ENCODE measurements around the gene ATP1A3.
A peak's percentile ranks its signal among the peaks of the same experiment; 100 is the strongest.

Gene ATP1A3

GRCh38 chr19:41928754-41929535, 65.1 kb downstream of the ATP1A3 start:
- no peak overlapping the region for H3K27ac ChIP-seq (ENCODE audit: low read depth, low read length)
- no peak overlapping the region for H3K9ac ChIP-seq (ENCODE audit: low read length)
- peak overlapping the region; percentile 31 for H3K56ac ChIP-seq (ENCODE audit: low read length)
- no peak overlapping the region for H4K8ac ChIP-seq (ENCODE audit: low read depth, low read length)
- H3K4me1 ChIP-seq (ENCODE audit: control insufficient read depth, low read depth, low read length), result peaks cover 2% of the 10 kb centered on the region
- H3K79me2 ChIP-seq (ENCODE audit: control insufficient read depth, insufficient read depth, low read length), result no peaks in the 10 kb centered on the region
- H4K5ac ChIP-seq (ENCODE audit: low read length), result no peak overlapping the region
- H3K4me3 ChIP-seq (ENCODE audit: low read length), result no peak overlapping the region
- no peak overlapping the region for H3K4ac ChIP-seq (ENCODE audit: low read depth, low read length)
- DNase-seq, result no peak
- no CpG with 5 or more reads among the region's 29 CpGs for WGBS (ENCODE audit: extremely low coverage, insufficient coverage, low lambda C conversion rate)
- no peak overlapping the region for H2AK5ac ChIP-seq (ENCODE audit: low read length)
- H3K79me1 ChIP-seq (ENCODE audit: low read length), result no peaks in the 10 kb centered on the region
- H2BK15ac ChIP-seq (replicated peaks; ENCODE audit: low read depth), result no peak overlapping the region
- H3K23ac ChIP-seq (ENCODE audit: low read length), result no peak overlapping the region
- H2BK120ac ChIP-seq (ENCODE audit: low read depth, low read length), result no peak overlapping the region
- H3K4me2 ChIP-seq (ENCODE audit: low read length), result no peak overlapping the region
- no peak overlapping the region for H3K18ac ChIP-seq (ENCODE audit: low read length)
- H2BK5ac ChIP-seq (ENCODE audit: low read length), result no peak overlapping the region
- peaks cover 85% of the 10 kb centered on the region for H3K27me3 ChIP-seq (ENCODE audit: insufficient read depth, low read length, poor library complexity)
- no peaks in the 10 kb centered on the region for H3K36me3 ChIP-seq (ENCODE audit: control insufficient read depth, insufficient read depth, low read length)

DNA sequence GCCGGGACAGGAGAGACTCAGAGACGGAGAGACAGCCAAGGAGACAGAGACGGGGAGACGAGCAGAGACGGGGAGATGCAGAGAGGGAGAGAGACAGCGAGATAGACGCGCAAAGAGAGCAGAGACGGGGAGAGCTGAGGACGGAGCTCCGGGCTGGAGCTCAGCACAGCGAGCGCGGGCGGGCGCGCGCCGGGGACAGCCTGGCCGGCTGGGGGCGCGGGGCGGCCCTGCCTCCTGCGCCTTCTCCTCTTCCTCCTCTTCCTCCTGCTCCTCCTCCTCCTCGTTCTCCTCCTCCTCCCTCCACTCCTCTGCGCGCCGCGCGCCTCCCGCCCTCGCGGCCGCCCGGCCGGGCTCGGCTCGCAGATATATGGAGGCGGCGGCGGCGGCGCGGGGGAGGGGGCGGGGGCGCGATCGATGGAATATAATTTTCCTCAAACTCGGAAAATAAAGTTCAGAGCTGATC, 65.8 kb downstream of the ATP1A3 start, which contains the start of gene ERFL:
TSS of gene ERFL (minus strand) at position 229 of the 463 bp plus-strand sequence. CDS start 15,530 bp downstream, outside the sequence.
- H3K4me1 ChIP-seq (ENCODE audit: control insufficient read depth, low read depth, low read length), result peaks cover 2% of the 10 kb centered on the region

DNA sequence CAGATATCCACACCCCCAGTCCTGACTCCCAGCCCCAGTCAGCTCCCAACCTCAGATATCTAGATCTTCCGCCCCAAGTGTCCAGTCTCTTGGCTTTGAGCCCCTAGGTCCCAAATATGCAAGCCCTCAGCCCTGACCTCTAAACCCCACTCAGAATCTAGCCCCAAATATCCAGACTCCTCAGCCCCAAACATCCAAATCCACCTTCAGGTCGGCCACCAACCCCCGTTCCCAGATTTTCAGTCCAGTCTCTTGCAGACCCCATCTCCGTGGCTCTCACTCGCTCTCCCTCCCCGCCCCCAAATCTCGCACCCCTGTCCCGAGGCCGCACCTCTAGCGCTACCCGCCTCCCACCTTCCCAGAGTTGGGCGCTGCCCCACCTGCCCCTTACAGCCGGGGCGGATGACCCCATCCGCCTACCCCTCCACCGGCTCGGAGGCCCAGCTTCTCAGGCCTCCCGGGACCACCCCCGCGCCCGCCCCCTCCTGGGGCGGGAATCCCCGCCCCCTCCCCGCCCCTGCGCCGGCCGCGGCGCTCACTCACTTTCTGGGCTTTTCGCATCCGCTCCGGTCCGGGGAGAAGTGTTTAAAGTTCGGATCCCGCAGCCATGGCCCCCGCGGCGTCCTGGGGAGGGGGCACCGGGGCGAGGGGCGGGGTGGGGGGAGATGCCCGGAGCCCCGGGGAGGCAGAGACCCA, 66.4 kb downstream of the ATP1A3 start:
- Histone ChIP-seq H3K27ac (ENCODE audit: low read depth, low read length) (no peak overlapping the region), H3K4me1 (ENCODE audit: control insufficient read depth, low read depth, low read length) (peaks cover 2% of the 10 kb centered on the region), H2BK120ac (ENCODE audit: low read depth, low read length) (no peak overlapping the region), H3K9ac (ENCODE audit: low read length) (no peak overlapping the region), H2AK5ac (ENCODE audit: low read length) (no peak overlapping the region), H3K56ac (ENCODE audit: low read length) (peak overlapping the region; percentile 1), H3K18ac (ENCODE audit: low read length) (no peak overlapping the region), H2BK15ac (replicated peaks; ENCODE audit: low read depth) (no peak overlapping the region), H3K4me2 (ENCODE audit: low read length) (no peak overlapping the region), H3K4ac (ENCODE audit: low read depth, low read length) (no peak overlapping the region), H3K79me1 (ENCODE audit: low read length) (no peaks in the 10 kb centered on the region), H3K79me2 (ENCODE audit: control insufficient read depth, insufficient read depth, low read length) (no peaks in the 10 kb centered on the region), H3K23ac (ENCODE audit: low read length) (no peak overlapping the region), H2BK5ac (ENCODE audit: low read length) (no peak overlapping the region), H4K8ac (ENCODE audit: low read depth, low read length) (no peak overlapping the region), H3K4me3 (ENCODE audit: low read length) (no peak overlapping the region), H3K27me3 (ENCODE audit: insufficient read depth, low read length, poor library complexity) (peaks cover 82% of the 10 kb centered on the region), H3K36me3 (ENCODE audit: control insufficient read depth, insufficient read depth, low read length) (no peaks in the 10 kb centered on the region), H4K5ac (ENCODE audit: low read length) (no peak overlapping the region)
- no peak for DNase-seq
- no CpG with 5 or more reads among the region's 43 CpGs for WGBS (ENCODE audit: extremely low coverage, insufficient coverage, low lambda C conversion rate)

More for the DNA sequence above, 65.8 kb downstream of the ATP1A3 start, which contains the start of gene ERFL:
- no peak within 1 kb of the TSS for H3K9ac ChIP-seq (ENCODE audit: low read length)
- H2BK15ac ChIP-seq (replicated peaks; ENCODE audit: low read depth), result no peak within 1 kb of the TSS
- DNase-seq, result no peak
- no peak within 1 kb of the TSS for H3K4ac ChIP-seq (ENCODE audit: low read depth, low read length)
- H3K79me1 ChIP-seq (ENCODE audit: low read length), result no peaks in the 10 kb centered on the region
- H4K8ac ChIP-seq (ENCODE audit: low read depth, low read length), result no peak within 1 kb of the TSS
- peaks cover 81% of the 10 kb centered on the region for H3K27me3 ChIP-seq (ENCODE audit: insufficient read depth, low read length, poor library complexity)
- H2AK5ac ChIP-seq (ENCODE audit: low read length), result no peak within 1 kb of the TSS
- no peak within 1 kb of the TSS for H4K5ac ChIP-seq (ENCODE audit: low read length)
- no peaks in the 10 kb centered on the region for H3K79me2 ChIP-seq (ENCODE audit: control insufficient read depth, insufficient read depth, low read length)
- no peak within 1 kb of the TSS for H3K18ac ChIP-seq (ENCODE audit: low read length)
- H3K4me2 ChIP-seq (ENCODE audit: low read length), result peak within 1 kb of the TSS; percentile 27
- H3K56ac ChIP-seq (ENCODE audit: low read length), result peak within 1 kb of the TSS; percentile 31
- no peak within 1 kb of the TSS for H2BK5ac ChIP-seq (ENCODE audit: low read length)
- no peak within 1 kb of the TSS for H3K23ac ChIP-seq (ENCODE audit: low read length)
- H3K27ac ChIP-seq (ENCODE audit: low read depth, low read length), result no peak within 1 kb of the TSS
- no peak within 1 kb of the TSS for H3K4me3 ChIP-seq (ENCODE audit: low read length)
- no peak within 1 kb of the TSS for H2BK120ac ChIP-seq (ENCODE audit: low read depth, low read length)
- no peaks in the 10 kb centered on the region for H3K36me3 ChIP-seq (ENCODE audit: control insufficient read depth, insufficient read depth, low read length)
- whole genome bisulfite sequencing (ENCODE audit: extremely low coverage, insufficient coverage, low lambda C conversion rate), result no CpG with 5 or more reads among the region's 49 CpGs

- no peak for DNase-seq
- Histone ChIP-seq H3K27me3 (ENCODE audit: insufficient read depth, low read length, poor library complexity) (peaks cover 80% of the 10 kb centered on the region), H3K9ac (ENCODE audit: low read length) (no peak overlapping the region), H3K27ac (ENCODE audit: low read depth, low read length) (no peak overlapping the region), H2BK120ac (ENCODE audit: low read depth, low read length) (no peak overlapping the region), H3K36me3 (ENCODE audit: control insufficient read depth, insufficient read depth, low read length) (no peaks in the 10 kb centered on the region), H3K4me3 (ENCODE audit: low read length) (no peak overlapping the region), H4K8ac (ENCODE audit: low read depth, low read length) (no peak overlapping the region), H3K4me2 (ENCODE audit: low read length) (no peak overlapping the region), H2BK15ac (replicated peaks; ENCODE audit: low read depth) (no peak overlapping the region), H3K79me1 (ENCODE audit: low read length) (no peaks in the 10 kb centered on the region), H3K4me1 (ENCODE audit: control insufficient read depth, low read depth, low read length) (peaks cover 2% of the 10 kb centered on the region), H2BK5ac (ENCODE audit: low read length) (no peak overlapping the region), H3K4ac (ENCODE audit: low read depth, low read length) (no peak overlapping the region), H3K79me2 (ENCODE audit: control insufficient read depth, insufficient read depth, low read length) (no peaks in the 10 kb centered on the region), H3K18ac (ENCODE audit: low read length) (no peak overlapping the region), H2AK5ac (ENCODE audit: low read length) (no peak overlapping the region), H3K56ac (ENCODE audit: low read length) (no peak overlapping the region), H3K23ac (ENCODE audit: low read length) (no peak overlapping the region), H4K5ac (ENCODE audit: low read length) (no peak overlapping the region)
- WGBS (ENCODE audit: extremely low coverage, insufficient coverage, low lambda C conversion rate), result no CpG with 5 or more reads among the region's 16 CpGs
These were observed 67.1 kb downstream of the ATP1A3 start for GRCh38 chr19:41926763-41927496.

DNA sequence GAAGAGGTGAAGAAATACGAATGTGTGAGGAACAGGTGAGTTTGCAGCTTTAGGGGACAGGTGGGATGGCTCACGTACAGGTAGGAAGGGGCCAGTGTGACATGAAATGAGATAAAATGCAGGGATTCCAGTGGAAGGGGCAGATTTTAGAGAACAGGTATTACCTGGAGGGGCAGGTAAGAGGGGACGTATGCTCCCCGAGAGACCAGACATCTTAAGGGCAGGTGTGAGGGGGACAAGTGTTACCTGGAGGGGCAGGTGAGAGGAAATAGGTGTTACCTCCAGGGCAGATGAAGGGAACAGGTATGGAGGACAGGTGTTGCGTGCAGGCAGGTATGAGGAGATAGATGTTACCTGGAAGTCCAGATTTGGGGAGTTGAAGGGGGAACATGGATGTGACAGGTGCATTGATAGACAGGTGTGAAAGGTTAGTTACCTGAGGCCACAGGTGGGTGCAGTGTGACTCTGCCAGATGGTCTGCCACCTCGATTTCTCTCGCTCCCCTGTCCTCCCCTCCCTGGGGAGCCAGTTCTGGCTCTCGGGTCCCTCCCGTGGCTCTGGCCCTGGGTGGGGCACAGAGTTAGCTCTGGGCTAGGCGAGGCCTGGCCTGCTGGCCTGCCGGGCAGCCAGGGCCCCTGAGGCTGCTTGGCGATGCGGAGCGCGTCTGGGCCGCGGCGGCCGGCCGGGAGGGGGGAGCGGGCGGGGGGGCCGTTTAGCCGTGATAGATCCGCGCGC, 67.8 kb downstream of the ATP1A3 start:
- Histone ChIP-seq H3K79me2 (ENCODE audit: control insufficient read depth, insufficient read depth, low read length) (no peaks in the 10 kb centered on the region), H3K36me3 (ENCODE audit: control insufficient read depth, insufficient read depth, low read length) (no peaks in the 10 kb centered on the region), H3K4me1 (ENCODE audit: control insufficient read depth, low read depth, low read length) (peaks cover 2% of the 10 kb centered on the region), H4K5ac (ENCODE audit: low read length) (no peak overlapping the region), H2BK120ac (ENCODE audit: low read depth, low read length) (no peak overlapping the region), H4K8ac (ENCODE audit: low read depth, low read length) (no peak overlapping the region), H2AK5ac (ENCODE audit: low read length) (no peak overlapping the region), H3K4me2 (ENCODE audit: low read length) (no peak overlapping the region), H2BK15ac (replicated peaks; ENCODE audit: low read depth) (no peak overlapping the region), H3K79me1 (ENCODE audit: low read length) (no peaks in the 10 kb centered on the region), H3K4me3 (ENCODE audit: low read length) (no peak overlapping the region), H3K27me3 (ENCODE audit: insufficient read depth, low read length, poor library complexity) (peaks cover 78% of the 10 kb centered on the region), H3K18ac (ENCODE audit: low read length) (no peak overlapping the region), H3K9ac (ENCODE audit: low read length) (no peak overlapping the region), H3K56ac (ENCODE audit: low read length) (no peak overlapping the region), H3K27ac (ENCODE audit: low read depth, low read length) (no peak overlapping the region), H3K23ac (ENCODE audit: low read length) (no peak overlapping the region), H2BK5ac (ENCODE audit: low read length) (no peak overlapping the region), H3K4ac (ENCODE audit: low read depth, low read length) (no peak overlapping the region)
- no peak for DNase-seq
- no CpG with 5 or more reads among the region's 27 CpGs for WGBS (ENCODE audit: extremely low coverage, insufficient coverage, low lambda C conversion rate)

Measured in mesendoderm (in vitro differentiated cells).